Muscle layer of duodenum (tissue), 2 donors: ENCODE data around the gene GABRB1.

Experiments
- H3K27ac ChIP-seq: one replicate; pipeline ENCODE4 v1.7.0; 2013; ENCODE audit warnings: mild to moderate bottlenecking, low read length
- H3K27me3 ChIP-seq: one replicate; pipeline ENCODE4 v1.7.0; 2013; ENCODE audit warnings: low read depth, mild to moderate bottlenecking, control low read depth, low read length
- H3K36me3 ChIP-seq, 2 donors: one replicate each; pipeline ENCODE4 v1.7.0; 2013; ENCODE audit warnings: low read length in 2 of 2, control low read depth in 1 of 2, mild to moderate bottlenecking in 1 of 2; ENCODE audit not compliant: insufficient read depth in 2 of 2, control insufficient read depth in 1 of 2
- H3K4me1 ChIP-seq, 2 donors: one replicate each; pipeline ENCODE4 v1.7.0; 2013; ENCODE audit warnings: low read length in 2 of 2, mild to moderate bottlenecking in 2 of 2, control low read depth in 1 of 2, moderate library complexity in 1 of 2; ENCODE audit not compliant: insufficient read depth in 2 of 2, control insufficient read depth in 1 of 2
- H3K4me3 ChIP-seq, 2 donors: one replicate each; pipeline ENCODE4 v1.7.0; 2013; ENCODE audit warnings: low read length in 2 of 2, low read depth in 1 of 2, mild to moderate bottlenecking in 1 of 2
- H3K9me3 ChIP-seq, 2 donors: one replicate each; pipeline ENCODE4 v1.7.0; 2013; ENCODE audit warnings: low read length in 2 of 2, control low read depth in 1 of 2, mild to moderate bottlenecking in 1 of 2; ENCODE audit not compliant: control insufficient read depth in 1 of 2
- donor health status: healthy.

GABRB1 gene

GRCh38 chr4:47213971-47214370, 182.6 kb downstream of the GABRB1 start:
- H3K4me1 ChIP-seq: no peaks in the 10 kb centered on the region
- H3K4me3 ChIP-seq: no peak overlapping the region
- H3K9me3 ChIP-seq: no peaks in the 10 kb centered on the region
- H3K27ac ChIP-seq: no peak overlapping the region
- no peaks in the 10 kb centered on the region for H3K36me3 ChIP-seq
- no peaks in the 10 kb centered on the region for H3K27me3 ChIP-seq

- no peaks in the 10 kb centered on the region for H3K9me3 ChIP-seq
- no peaks in the 10 kb centered on the region for H3K27me3 ChIP-seq
- H3K27ac ChIP-seq: no peak overlapping the region
- no peaks in the 10 kb centered on the region for H3K36me3 ChIP-seq
- H3K4me3 ChIP-seq: no peak overlapping the region
- no peaks in the 10 kb centered on the region for H3K4me1 ChIP-seq
Measured at GRCh38 chr4:47215759-47216158, 184.4 kb downstream of the GABRB1 start.

DNA sequence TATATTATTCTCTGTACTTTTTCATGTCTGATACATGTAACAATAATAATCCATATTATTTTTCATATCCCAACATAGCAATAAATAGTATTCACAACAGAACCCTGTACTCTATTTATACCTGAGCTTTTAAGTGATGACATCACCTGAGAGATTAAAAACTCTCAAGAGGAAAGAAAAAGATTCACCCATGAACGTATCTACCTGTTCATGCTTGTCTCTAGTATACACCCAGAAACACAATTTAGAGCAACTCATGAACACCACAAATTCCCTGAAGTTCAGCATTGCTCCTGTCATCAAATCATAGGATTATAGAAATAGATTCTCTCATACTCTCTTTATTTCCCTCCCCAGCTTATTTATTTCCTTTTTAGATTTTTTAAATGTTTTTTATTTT, 185.9 kb downstream of the GABRB1 start:
- Histone ChIP-seq H3K4me1 (no peaks in the 10 kb centered on the region), H3K27me3 (no peaks in the 10 kb centered on the region), H3K36me3 (no peaks in the 10 kb centered on the region), H3K27ac (no peak overlapping the region), H3K9me3 (no peaks in the 10 kb centered on the region), H3K4me3 (no peak overlapping the region)

- Histone ChIP-seq H3K4me3 (no peak overlapping the region), H3K36me3 (no peaks in the 10 kb centered on the region), H3K4me1 (no peaks in the 10 kb centered on the region), H3K9me3 (no peaks in the 10 kb centered on the region), H3K27ac (no peak overlapping the region), H3K27me3 (no peaks in the 10 kb centered on the region)
Measured at GRCh38 chr4:47217884-47218283, 186.5 kb downstream of the GABRB1 start.

GRCh38 chr4:47218631-47219030, 187.3 kb downstream of the GABRB1 start:
- H3K9me3 ChIP-seq: no peaks in the 10 kb centered on the region
- H3K36me3 ChIP-seq: no peaks in the 10 kb centered on the region
- H3K4me3 ChIP-seq: no peak overlapping the region
- no peak overlapping the region for H3K27ac ChIP-seq
- H3K27me3 ChIP-seq: no peaks in the 10 kb centered on the region
- H3K4me1 ChIP-seq: no peaks in the 10 kb centered on the region

GRCh38 chr4:47219586-47219985, 188.2 kb downstream of the GABRB1 start:
- no peaks in the 10 kb centered on the region for H3K27me3 ChIP-seq
- H3K27ac ChIP-seq: no peak overlapping the region

GRCh38 chr4:47221721-47222120, 190.4 kb downstream of the GABRB1 start:
- H3K4me1 ChIP-seq: no peaks in the 10 kb centered on the region
- H3K4me3 ChIP-seq: no peak overlapping the region
- no peak overlapping the region for H3K27ac ChIP-seq
- H3K9me3 ChIP-seq: no peaks in the 10 kb centered on the region
- H3K27me3 ChIP-seq: no peaks in the 10 kb centered on the region
- H3K36me3 ChIP-seq: no peaks in the 10 kb centered on the region

More at GRCh38 chr4:47219586-47219985, 188.2 kb downstream of the GABRB1 start:
- Histone ChIP-seq H3K4me3 (no peak overlapping the region), H3K36me3 (no peaks in the 10 kb centered on the region), H3K9me3 (no peaks in the 10 kb centered on the region), H3K4me1 (no peaks in the 10 kb centered on the region)

GRCh38 chr4:47222276-47222675, 190.9 kb downstream of the GABRB1 start:
- no peaks in the 10 kb centered on the region for H3K9me3 ChIP-seq
- H3K36me3 ChIP-seq: no peaks in the 10 kb centered on the region
- no peak overlapping the region for H3K4me3 ChIP-seq
- H3K27ac ChIP-seq: no peak overlapping the region
- no peaks in the 10 kb centered on the region for H3K4me1 ChIP-seq
- no peaks in the 10 kb centered on the region for H3K27me3 ChIP-seq

DNA sequence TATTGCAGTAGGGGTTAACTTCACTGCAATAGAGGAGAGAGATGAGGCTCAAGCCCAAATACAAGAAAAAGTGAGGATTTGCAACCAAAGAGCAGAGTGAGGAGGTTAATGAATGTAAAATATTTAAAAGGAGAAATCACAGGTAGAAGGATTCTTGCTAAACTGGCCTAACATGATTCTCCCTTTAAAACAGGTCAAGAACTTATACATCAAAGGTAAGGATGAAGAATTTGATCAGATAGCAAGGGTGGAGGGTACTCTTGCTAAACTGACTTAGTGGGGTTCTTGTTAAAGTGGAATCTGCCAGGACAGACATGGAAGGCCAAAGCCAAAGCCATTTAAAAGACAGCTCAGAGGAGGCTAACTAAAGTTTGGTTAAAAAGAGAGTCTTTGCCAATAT, 193.0 kb downstream of the GABRB1 start:
- Histone ChIP-seq H3K27me3 (no peaks in the 10 kb centered on the region), H3K4me1 (no peaks in the 10 kb centered on the region), H3K9me3 (no peaks in the 10 kb centered on the region), H3K27ac (no peak overlapping the region), H3K4me3 (no peak overlapping the region), H3K36me3 (no peaks in the 10 kb centered on the region)

DNA sequence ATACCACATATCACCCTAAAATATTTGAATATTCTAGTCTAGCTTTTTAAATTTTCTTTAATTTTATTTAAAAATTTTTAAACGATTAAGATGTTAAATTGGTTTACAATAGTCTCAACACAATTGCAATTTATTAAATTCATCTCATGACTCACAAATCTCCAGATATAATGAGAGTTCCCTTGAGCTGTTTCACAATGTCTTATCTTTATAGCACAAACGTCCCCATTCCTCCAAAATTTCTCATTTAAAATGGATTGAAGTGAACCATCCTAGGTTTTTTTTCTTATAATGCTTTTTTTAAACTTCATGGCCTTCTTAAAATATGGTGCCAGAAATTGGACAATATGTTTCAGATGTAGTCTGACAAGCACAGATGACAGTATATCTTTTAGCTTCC, 204.4 kb downstream of the GABRB1 start:
- no peaks in the 10 kb centered on the region for H3K36me3 ChIP-seq
- H3K4me3 ChIP-seq: no peak overlapping the region
- no peaks in the 10 kb centered on the region for H3K27me3 ChIP-seq

DNA sequence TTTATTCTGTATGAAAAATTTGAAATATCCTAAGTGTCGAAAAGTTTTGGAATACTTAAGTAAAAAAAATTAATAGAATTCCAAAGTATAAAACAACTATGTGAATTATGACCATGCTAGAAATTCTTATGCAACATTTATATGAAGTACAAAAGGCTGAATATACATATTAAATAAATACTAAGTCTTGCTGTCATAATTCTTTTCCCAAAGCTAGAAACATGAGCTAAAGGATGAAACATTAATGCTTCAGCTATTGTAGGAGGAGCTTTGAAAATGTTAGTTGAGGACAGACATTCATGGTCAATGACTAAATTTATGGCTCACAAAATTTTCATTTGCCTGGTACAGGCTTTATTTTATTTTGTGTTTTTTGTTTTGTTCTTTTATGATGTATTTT, 207.3 kb downstream of the GABRB1 start:
- H3K27me3 ChIP-seq: no peaks in the 10 kb centered on the region
- no peak overlapping the region for H3K27ac ChIP-seq
- H3K36me3 ChIP-seq: no peaks in the 10 kb centered on the region
- H3K9me3 ChIP-seq: no peaks in the 10 kb centered on the region
- no peaks in the 10 kb centered on the region for H3K4me1 ChIP-seq
- H3K4me3 ChIP-seq: no peak overlapping the region

More for the DNA sequence above, 204.4 kb downstream of the GABRB1 start:
- Histone ChIP-seq H3K27ac (no peak overlapping the region), H3K4me1 (no peaks in the 10 kb centered on the region), H3K9me3 (no peaks in the 10 kb centered on the region)

DNA sequence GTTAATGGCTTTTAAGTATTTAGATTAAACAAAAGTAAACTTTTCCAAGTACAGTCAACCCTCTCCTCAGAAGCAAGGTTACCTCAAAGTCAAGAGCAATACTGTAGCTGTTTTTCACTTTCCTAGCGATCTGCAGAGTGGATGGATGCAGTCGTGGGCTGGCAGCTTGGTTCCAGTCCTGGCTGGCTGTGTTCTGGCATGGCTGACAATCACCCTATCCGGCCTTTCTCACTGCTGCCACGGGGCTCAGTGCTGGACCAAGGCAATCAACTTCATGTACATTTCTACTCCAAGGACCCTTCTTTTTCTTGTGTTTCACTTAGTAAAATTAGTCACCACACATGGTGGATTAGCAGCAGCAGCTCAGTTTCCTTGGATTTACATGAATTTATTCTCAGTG, 208.3 kb downstream of the GABRB1 start:
- Histone ChIP-seq H3K27ac (no peak overlapping the region), H3K9me3 (no peaks in the 10 kb centered on the region), H3K36me3 (no peaks in the 10 kb centered on the region), H3K27me3 (no peaks in the 10 kb centered on the region), H3K4me3 (no peak overlapping the region), H3K4me1 (no peaks in the 10 kb centered on the region)
